NCI-H748 (cell line): ENCODE data around the gene LRRC74B.
"Not testable (repeated sequence)": the region's sequence is repeated elsewhere in the genome, so short reads cannot be mapped to it uniquely, and the experiment has no call there.

Experiments used
- DNase-seq: peaks from one replicate; lab custom pipeline; 2025; ENCODE audit not compliant: unreplicated experiment; lab: John Stamatoyannopoulos, UW

Gene LRRC74B, protein sequence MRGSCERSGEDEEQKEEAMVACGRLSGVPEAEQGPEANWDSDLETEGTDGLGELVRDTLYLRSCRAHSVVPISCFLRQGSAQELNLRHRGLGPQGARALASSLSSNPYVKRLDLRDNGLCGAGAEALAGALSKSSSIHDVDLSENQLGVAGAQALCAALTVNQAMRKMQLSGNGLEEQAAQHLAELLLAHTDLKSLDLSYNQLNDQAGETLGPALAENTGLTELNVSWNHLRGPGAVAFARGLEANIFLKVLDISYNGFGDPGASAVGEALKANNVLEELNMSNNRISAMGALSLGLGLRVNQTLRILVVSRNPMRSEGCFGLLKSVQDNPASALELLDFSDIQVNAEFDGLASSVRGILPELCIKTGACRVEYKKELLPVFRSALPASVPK

DNA sequence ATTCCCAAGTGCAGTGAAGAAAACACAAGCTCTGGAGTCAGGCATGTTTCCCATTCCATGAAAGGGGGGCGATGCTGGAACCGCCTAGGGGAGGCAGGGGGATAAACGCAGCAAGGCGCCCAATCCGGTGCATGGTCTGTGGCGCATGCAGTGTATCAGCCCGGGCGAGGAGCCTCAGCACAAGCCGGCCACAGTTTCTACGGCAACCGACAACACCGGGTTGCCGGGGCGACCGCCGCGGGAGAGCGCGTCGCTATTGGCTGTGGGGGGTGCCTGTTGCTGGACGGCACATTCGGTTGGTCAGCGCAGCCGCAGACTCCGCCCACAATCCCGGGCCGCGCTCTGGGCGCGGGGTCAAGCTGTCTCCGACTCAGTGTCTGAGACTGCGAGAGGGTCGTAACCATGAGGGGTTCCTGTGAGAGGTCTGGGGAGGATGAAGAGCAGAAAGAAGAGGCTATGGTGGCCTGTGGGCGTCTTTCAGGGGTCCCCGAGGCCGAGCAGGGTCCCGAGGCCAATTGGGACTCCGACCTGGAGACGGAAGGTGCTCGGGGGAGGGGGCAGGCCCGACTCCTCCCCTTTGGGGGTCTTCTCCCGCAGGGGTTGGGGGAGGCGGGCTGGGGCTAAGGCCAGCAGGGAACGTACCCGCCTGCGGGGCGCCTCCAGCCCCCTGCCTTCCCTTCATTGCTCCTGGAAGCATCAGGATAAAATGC is at the start of gene LRRC74B:
LRRC74B (plus strand) TSS at position 362 of the 710 bp plus-strand sequence; CDS start at position 403, 41 bp downstream.
- peak; percentile 94 for DNase-seq

DNA sequence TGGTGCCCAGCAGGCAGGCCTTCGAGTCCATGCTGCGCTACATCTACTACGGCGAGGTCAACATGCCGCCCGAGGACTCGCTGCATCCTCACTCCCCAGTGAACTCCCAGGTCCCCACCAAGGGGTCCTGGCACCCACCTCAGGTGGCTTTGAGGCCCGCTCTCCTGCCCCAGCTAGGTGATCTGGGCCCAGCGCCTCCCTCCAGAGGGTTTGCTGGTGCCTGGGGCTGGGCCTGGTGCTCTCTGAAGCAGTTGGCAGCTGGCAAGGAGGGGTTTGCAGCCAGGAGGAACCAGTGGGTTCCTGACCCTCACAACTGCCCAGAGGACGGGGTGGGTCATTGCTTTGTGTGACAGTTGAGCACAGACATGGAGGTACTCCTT is 49.7 kb upstream of the LRRC74B start:
- no peak for DNase-seq

DNA sequence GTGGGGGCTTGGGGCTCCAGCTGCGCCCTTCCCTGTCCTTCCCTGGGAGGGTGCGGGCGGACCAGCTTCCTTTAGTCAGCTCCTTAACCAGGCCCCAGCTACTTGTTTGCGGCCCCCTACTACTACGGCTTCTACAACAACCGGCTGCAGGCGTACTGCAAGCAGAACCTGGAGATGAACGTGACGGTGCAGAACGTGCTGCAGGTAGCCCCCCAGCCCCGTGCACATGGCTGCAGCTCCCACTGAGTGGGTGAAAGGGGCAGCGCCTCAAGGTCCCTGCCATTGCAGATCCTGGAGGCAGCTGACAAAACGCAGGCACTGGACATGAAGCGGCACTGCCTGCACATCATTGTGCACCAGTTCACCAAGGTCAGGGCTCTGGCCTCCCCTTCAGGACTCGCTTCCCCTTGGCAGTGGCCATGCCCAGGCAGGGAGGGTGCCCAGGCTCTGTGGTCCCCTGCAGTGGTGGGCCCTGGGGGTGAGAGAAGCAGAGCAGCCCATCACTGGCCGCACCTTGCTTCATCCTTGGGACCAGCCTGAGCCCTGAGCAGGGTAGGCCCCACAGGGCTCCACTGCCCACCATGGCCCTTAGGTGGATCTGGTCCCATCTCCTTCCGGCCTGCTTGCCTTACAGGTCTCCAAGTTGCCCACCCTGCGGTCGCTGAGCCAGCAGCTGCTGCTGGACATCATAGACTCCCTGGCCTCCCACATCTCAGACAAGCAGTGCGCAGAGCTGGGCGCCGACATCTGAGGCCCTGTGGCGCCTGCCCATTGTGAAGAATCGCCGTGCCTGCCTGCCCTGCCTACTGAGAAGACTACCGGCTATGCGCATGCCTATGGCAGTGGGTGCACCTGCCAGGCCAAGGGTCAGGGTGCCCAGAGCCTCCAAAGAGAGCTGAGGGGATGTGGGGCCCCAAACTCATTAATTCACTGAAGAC is 48.9 kb upstream of the LRRC74B start:
- no peak for DNase-seq

DNA sequence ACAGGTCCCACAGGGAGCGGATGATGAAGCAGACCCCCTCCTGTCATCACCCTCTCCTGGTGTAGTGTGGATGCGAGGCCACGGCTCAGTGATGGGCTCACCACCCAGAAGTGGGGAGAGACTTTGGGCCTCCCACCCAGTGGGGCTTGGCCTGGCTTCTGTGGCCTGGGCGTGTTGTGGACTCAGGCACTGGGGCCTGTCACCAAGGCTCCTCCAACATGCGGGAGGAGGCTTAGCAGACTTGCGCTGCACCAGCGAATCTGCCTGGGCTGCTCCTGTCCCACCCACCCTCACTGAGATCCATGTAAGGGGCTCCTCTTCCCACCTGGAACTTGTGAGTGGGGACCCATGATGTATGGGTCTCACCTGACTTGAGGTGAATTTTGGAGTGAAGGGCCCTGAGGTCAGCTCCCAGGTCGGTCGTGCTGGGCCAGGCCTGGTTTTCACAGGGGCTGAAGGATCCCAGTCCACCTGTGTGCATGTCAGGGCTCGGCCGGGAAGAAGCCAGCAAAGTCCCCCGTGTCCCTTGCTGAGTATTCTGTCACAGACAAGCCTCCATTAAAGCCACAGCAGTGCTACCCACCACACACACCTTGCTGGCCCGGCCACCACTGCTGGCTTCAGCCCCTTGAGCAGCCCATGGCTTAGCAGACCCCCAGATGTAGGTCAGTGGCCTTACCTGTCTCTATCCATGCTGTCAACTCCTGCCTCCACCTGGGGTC is 48.0 kb upstream of the LRRC74B start:
- DNase-seq = no peak

DNA sequence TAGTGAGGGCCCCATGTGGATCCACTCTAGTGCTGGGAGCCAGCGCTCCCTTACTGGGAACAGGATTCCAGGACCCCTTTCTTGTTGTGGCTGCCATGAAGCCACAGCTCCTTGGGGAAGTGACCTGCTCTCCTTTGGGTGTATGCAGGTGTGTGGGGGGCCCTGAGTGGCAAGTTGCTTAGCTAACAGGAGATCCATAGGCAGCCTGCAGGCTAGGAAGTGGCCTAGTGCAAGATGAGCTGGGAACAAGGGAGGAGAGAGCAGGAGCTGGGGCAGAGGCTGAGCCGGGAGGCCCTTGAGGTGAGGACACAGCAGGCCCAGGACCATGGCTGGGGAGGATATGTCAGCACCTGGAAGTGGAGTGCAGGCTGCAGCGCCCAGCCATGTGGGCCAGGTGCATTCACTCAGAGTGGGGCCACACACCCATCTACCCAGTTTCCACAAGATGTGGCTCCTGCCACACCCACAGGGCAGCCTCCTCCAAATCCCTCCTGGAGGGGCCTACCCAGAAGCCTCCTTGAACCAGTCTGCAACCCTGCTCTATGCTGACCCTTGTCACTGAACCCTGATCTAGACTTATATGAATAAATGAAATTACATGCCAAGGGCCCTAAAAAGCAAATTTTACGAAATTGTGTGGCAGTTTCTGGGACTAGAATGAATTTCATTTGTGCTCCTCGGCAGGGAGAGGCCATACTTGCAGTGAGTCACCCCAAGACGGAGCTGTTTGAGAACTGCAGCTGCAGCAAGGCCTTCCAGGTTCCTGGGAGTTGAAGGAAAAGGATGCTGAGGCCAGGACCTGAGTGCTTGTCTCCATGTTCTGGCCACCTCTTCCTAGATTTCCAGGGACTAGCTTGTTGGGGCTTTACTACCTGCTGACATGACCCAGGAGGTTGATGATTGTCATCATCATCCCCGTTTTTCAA is 47.1 kb upstream of the LRRC74B start:
- DNase-seq = no peak

DNA sequence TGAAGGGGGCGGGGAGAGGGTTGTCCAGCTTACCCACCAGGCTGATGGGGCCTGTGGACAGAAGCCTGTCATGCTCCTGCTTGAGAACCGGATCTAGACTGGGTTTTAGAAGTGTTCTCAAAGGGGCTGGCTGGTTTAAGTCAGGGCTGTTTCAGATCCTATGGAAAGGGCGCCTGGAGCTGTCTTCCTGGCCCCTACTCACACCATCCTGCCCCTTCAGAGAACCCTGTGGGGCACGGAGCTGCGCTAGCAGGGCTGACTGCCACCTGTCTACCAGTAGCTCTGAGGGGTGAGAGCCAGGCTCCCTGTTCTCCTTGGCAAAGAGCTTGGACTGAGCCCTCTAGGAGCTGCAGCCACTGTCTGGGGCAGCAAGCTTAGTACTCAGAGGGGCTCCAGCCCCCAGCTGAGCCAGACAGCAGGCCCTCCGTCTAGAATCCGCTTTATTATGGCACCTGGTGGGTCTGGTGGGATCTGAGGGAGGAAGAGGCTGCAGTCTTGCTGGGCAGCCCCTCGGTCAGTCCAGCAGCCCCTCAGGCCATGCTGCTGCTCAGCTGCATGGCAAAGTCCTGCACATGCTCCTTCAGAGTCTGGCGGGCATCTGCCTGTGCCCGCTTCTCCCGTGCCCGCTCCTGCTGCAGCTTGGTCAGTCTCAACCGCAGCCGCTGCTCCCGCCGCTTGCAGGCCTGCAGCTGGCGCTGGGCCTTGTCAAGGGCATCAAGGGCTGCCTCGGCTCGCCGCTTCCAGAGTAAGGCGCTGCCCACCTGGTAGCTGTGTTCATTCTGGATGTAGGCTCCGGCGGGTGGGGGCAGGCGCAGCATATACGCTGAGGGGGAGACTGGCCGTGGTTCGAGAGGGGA is 46.2 kb upstream of the LRRC74B start:
- no peak for DNase-seq

DNA sequence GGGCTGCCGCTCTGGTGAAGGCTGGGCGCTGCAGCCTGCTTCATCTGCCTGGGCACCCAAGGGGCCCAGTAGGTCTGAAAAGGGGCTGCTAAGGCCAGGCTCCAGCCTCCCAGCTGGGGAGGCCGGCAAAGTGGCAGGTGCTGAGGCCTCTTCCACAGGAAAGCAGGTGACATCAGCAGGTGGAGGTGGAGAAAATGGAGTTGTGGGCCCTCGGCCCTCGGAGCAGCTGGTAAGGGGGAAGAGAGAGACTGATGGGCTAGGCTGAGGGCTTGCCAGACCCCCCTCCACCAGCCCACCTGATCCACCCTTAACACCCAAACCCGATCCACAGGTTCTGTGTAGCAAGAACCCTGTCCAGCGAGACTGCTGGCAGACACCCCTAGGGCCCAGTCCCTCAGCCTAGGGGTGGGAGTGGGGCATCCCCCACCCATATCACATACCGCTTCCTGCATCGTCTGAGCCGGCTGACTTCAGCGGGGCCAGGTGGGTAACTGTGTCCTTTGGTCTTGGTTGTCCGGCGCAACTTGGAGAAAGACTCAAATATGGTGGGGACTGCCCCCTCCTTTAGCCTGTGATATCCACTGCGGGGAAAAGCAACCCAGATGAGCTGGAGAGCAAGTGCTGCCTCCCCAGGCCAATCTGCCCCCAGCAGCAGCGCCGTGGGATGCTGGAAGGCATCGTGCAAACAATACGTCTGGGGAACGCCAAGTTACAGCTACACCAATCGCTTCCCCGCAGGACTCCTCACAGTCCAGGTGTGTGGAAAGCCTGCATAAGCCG is 45.3 kb upstream of the LRRC74B start:
- DNase-seq = peak; percentile 30

DNA sequence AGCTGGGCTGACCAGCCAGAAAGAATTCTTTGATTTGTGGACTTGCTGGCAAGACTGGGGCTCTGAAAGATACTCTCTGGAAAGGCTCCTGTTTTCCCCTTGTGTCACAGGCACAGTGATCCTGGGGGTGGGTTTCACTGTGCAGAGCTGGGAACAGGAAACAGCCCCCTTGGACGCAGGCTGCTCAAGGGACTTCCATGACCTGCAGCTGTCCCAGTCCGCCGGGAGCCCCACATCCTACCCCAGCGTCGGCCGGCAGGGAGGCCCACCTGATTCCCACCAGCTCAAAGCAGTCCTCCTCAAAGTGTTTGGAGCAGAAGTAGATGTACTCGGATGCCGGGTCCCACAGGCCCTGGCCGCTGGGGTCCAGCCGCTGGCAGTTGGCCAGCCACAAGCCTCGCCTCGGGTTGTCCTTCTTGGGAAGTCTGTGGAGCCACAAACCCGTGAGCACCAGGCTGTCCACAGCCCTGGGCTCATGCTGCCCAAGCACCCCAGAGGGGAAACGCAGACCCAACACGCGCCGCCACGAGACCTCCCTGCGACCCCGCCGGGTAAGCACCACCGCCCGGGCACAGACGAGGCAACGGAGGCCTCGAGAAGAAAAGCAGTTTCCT is 44.7 kb upstream of the LRRC74B start:
- no peak for DNase-seq

DNA sequence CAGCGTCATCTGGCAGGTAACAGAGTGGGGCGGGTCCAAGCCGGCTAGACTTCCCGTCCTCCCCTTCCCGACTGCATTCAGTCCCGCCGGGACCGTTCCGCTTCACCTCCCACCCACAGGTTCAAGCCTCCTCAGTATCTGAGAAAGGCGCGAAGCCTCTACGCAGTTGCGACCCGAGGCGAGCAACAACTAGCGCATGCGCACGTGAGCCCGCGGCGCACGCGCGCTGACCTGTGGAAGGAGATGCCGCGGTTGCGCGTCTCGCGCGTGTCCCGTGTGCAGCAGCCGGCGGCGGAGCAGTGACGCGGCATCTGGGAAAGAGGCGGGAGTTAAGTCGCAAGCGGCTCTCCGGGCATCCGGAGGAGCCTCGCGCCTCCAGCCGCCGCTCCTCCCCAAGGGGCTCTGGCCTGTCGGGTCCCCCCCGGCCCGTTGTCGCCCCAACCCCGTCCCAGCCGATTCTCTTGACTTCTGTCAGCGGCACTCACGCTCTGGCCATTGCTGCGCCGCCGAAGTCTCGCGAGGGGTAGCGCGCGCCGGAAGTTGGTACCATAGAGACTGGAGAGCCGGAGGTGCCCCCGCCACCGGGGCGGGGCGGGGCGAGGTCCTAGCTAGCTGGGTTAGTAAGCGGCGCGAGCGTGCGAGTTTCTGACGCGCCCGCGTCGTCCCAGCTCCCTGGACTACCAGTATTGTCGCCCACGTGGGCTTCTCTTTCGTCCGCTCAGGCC is 44.0 kb upstream of the LRRC74B start, which contains the start of gene THAP7:
THAP7 (minus strand) TSS at position 518 of the 725 bp plus-strand sequence; CDS start at position 311, 207 bp downstream.
- DNase-seq = peak; percentile 94

DNA sequence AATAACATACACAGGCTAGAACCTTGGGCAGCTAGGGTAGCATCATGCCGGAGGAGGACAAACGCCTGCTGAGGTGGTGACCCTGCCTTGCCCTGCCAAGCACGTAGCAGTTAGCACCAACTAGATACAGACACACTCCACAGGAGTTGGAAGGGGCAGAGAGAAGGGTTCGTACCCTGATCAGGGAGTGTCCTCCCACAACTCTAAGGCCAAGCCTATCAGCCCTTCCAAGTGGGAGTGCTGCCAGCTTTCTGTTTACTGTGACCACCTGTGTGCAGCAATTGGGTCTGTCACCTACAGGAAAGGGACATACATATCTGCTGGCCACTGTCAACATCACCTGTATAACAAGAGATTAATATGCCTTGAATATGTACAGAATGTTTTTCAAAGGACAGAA is 42.0 kb upstream of the LRRC74B start:
- DNase-seq = peak; percentile 61

DNA sequence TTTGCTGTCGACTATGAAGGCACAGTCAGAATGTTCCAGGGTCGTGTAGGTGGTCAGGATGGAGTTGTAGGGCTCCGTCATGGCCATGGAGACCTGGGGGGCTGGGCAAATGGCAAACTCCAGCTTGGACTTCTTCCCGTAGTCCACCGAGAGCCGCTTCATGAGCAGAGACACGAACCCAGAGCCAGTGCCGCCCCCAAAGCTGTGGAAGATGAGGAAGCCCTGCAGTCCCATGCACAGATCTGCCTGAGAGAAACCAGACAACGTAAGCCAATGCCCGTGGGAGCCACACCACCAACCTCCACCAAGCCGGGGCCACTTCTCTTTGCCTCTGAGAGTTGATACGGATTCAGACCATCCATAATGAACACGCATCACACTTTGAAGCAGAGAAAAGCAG is 36.5 kb upstream of the LRRC74B start:
- DNase-seq = not testable (repeated sequence)

DNA sequence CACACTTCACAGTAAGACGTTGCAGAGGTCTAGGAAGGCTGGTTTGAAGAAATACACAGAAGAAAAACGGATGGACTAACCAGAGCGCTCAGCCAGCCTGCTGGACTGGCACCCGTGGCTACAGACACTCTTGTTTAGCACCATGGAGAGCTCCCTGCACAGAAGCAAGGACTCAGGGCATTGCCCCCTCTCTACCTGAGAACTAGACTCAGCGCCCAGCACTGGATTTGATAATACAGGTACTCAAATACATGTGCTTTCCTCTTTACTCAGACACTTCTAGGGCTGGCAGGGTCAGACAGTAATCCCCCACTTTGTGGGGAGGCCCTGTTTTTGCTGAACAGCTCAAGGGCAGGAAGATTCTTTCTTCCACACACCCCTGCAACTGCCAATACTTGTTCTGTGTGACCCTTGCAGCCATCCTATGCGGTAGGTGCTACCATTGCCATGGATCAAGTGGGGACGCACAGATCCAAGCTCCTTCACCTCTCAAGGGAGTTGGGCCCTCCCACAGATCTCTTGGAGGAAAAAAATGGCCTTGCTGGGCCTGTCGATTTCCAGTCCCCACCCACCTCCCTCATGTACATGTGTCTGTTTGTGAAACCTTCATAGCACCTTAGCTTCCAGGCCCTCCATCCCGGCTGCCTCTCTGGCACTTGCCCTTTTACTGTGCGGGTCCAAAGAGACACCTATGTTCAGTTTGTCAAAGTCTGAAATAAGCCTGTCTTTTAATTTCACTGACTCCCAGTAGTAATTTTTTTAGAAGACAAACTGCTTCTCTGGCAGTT is 35.9 kb upstream of the LRRC74B start:
- DNase-seq = no peak

DNA sequence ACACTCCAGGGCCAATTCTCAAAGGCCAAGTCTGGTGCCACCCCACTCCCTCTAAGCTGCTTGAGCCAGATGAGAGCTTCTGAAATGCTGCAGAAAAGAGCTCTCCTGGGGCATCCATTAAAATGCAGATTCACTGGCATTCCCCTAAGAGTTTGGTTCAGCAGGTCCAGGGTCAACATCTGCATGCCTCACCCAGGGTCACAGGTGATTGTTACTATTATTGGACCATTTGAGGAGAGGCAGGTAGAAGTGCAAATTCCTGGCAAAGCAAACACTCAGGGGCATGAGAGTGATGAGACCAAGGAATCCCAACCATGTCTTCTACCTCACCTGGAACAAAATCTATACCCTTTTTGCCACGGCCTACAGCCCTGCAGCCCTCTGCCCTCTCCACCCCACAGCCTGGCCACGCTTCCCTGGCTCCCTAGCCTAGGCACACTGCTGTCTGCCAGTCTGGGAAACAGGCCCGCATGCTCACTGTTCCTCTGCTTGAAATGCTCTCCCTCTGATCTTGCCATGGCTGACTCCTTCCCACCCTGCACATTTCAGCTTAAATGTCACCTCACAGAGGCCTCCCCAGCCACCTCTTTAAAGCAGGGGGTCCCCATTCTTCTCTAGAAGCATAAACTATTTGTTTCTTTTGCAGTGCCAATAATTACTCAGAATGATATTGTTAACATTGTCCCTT is 35.2 kb upstream of the LRRC74B start:
- DNase-seq = no peak

DNA sequence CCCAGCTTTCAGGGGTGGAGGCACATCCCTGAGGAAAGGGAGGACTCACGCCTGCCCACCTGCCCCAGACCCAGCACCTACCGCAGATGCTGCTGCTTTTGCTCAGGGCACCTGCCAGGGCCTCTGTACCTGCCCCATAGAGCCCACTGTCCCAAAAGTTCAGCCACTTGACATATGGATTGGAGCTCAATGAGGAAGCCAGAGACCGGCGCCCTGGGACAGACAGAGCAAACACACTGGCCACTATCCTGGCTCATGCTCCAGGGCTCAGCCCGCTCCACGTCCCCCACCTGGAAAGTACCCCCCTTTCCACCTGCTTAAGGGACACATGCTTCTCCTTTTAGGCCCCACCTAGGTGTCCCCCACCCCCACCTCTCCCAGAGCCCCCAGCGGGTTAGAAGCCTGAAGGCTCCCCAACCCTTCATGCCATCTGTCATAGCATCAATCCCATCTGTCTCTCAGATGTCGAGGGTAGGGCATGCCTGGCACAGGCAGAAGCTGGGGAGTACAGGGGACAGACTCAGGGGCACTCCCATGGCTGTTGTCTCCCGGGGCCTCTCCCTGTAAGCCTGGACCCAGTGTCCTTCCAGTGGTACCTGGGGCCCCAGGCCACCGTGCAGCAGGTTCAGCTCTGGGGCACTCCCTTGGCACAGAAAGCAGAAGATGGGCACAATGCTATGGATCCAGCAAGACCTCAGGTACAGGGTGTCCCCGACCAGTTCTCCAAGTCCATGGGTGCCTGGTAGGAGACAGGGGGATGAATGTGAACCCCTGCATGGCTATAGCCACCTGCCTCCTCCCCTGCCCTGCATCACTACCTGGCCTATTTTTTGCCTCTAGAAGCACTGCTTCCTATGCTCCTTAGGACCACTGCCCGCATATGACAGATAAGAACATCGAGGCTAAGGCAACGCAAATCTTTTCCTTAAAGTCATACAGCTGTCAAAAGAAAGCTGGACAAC is 33.0 kb upstream of the LRRC74B start:
- no peak for DNase-seq
